GM19043 (cell line): ENCODE measurements around the gene PTPN5.
A peak's percentile ranks its signal among the peaks of the same experiment; 100 is the strongest.

Source experiments
- ATAC-seq: cut with Tn5 transposase; IDR thresholded peaks from one replicate; pipeline ENCODE4 v1.9.1; 2021; ENCODE audit warnings: low read depth; ENCODE audit not compliant: unreplicated experiment

PTPN5 gene

DNA sequence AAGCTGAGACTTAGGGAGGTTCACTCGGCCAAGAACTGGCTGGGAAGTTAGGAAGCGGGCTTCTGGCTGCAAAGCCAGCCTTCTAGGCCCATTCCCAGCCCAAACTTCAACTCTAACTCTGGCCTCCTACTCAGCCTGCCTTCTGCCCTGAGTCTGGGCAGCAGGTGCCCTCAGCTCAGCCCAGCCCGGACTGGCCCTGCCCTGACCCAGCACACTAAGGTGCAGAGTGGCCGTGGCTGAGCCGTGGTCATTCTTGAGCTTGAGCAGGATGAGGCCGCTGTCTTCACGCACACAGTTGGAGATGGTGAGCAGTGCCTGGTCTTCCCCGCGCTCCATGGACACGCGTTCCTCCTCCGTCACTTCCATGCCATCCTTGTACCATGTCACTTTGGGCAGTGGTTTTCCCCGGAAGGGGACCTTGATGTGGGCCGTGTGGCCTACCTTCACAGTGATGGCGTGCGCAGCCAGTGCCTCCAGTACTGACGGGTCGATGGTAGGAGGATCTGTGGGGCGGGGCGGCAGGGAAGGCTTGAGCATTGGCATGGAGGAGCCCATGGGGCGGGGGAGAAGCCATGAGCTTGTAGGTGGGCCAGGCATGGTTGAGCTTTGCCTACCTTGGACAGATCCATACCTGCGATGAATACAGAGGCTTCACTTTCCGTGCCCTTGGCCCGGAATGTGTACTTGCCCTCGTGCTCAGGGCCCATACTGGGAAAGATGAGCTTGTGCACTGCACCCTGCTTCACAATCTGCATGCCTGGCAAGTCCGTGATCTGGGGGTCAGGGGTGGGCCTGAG, 77.8 kb downstream of the PTPN5 start:
- ATAC-seq, result no peak

DNA sequence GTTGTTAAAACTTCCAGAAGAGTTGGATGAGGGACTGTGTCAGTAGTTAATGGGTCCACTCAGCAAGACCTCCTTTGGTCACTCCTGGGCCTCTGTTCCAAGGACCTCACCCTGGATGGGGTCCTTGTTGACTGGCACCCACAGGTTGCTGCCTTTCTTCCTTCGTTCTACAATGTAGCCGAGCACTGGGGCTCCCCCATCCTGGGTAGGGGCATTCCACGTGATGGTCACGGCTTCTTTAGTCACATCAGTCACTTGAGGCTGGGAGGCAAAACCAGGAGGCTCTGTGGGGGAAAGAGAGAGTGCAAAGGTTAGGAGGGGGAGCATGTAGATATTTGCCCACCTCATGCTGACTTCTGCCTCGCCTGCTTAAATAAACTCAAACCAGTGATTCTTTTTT, 81.1 kb downstream of the PTPN5 start:
- ATAC-seq, result no peak

DNA sequence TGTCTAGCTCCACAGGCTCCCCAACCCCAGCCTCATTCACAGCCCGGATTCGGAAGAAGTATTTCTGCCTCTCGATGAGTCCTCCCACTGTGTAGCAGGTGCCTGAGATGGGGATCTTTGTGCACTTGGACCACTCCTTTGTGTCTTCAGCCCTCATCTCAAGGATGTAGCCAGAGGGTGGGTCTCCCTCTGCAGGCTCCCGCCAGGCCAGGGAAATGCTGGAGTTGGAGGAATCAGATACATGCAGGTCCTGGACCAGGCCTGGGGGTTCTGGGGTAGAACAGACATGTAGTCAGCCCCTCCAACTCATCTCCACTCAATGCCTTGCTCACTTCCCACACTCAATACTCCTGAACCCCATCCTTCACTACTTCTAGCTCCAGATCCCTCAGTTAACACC, 82.2 kb downstream of the PTPN5 start:
- no peak for ATAC-seq

DNA sequence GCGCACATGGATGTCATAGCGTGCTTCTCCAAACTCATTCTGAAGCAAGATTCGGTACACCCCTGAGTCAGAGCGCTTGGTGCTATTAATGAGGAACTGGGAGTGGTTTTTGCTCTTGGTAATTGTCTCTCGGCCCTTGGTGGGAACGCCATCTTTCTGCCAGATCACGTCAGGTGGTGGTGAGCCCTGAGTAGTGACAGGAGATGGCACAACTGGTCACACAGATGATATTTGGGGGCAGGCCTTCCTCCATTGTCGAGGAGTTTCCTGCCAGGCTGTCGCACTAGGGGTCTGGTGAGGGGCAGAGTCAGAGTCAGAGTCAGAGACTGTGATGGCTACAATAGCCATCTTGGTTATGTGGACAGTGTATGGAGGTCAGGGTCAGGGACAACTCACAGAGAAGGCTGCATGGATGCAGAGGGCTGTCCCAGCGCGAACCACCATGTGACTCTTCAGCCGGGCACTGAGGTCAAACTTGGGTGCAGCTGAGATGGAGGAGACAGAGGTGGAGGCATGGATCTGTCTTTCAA, 83.7 kb downstream of the PTPN5 start:
- no peak for ATAC-seq

DNA sequence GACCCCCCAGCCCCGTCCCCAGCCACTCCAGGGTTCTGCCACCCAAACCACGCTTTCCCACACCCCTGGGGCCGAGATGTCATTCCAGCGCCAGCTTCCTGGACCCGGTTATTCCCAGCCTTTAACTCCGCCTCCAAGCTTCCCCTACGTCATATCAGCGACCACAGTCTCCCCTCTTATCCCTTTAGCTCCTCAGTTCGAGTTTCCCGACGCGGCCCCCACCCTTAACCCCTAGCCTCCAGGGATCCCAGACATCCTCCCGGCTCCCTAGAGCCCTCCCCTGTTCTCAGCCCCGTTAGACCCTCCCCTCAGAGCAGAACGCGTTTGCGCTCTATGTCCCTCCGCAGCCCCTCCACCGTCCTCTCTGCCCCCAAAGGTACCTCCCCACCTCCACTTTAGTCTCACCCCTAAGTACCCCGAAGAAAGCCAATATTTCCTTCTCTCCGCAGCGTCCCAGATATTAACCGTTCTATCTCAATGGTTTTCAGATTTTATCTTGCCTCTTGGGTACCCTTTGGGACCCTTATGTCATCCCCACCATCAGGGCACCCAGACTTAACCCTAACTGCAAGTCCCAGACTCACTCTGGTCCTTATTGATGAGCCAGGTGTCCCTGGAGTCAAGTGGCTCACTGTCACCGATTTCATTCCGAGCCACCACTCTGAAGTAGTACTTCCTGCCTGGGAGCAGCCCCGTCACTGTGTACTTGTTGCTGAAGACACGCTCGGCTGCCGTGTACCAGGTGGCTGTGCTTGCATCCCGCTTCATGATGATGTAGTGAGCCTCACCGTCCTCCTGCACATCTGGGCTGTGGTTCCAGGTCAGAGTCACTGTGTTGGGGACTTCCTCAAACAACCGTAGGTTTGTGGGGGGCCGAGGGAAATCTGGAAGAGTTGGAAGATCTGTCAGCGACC, 85.0 kb downstream of the PTPN5 start:
- ATAC-seq, result peak; percentile 79

DNA sequence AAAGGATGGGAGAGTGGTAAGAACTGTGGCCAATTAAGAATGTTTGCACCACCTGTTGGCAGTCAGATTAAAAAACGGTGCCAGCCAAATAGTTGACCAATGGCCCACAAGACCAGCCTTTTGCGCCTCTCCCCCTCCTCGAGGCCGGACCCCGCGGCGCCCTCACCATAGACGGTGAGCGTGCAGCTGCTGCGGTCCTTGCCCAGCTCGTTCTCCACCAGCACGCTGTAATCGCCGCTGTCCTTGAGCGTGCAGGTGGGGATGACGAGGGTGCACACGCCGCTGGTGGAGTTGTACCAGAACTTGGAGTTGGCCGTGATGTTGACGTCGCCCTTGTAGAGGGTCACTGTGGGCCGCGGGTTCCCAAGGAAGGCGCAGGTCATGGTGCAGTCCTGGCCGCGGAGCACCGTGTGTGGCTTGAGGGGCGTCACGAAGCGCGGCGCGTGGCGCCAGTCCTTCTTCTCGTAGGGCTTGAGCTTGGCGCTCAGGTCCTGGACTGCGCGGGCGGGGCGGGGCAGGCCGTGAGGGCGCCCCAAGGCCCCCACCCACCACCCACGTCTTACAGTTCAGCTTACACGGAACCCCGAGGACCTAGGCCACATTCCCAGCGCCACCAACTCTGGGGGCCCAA, 85.8 kb downstream of the PTPN5 start:
- no peak for ATAC-seq

DNA sequence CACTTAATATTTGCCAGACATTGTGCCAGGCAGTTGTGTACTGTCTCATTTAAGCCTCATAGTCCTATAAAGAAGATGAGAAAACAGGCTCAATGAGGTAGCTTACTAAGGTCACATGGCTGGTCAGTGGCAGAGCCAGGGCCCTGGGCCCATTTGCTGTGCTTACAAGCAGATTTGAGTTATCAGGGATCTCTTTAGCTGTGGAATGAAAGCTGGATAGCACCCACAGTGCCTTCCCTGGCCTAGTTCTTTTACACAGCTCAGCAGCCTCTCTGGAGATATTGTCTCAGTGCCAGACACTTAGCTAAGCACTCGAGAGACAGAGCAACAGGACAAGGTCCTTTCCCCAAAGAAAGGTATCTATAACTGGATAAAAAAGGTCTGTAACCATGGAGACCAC, 86.9 kb downstream of the PTPN5 start:
- no peak for ATAC-seq

DNA sequence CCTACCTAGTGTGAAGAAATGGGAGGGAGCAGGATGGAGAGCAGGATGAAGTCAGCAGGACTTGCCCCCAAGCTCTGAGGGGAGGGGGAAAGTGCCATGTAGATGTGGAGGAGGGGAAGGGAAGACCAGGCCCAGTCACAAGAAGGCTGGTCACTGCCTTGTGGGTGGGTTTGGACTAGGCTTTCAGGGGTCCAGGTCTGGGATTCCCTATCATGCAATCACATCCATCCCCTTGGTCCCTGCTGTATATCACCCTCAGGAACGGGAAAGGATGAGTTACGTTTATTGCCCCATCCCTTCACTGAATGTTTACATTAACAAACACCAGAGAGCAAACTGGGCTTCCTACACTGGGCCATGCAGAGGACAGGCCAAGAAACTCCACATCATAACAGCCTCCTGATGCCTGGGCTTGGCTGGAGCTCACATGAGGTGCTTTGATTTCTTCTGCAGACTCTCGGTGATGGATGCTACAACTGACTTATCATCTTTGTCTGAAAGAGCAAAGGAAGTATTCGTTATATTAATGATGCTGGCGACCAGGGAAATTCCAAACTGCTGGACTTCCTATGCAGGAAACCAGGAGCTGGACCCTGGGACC, 87.5 kb downstream of the PTPN5 start:
- ATAC-seq, result no peak

DNA sequence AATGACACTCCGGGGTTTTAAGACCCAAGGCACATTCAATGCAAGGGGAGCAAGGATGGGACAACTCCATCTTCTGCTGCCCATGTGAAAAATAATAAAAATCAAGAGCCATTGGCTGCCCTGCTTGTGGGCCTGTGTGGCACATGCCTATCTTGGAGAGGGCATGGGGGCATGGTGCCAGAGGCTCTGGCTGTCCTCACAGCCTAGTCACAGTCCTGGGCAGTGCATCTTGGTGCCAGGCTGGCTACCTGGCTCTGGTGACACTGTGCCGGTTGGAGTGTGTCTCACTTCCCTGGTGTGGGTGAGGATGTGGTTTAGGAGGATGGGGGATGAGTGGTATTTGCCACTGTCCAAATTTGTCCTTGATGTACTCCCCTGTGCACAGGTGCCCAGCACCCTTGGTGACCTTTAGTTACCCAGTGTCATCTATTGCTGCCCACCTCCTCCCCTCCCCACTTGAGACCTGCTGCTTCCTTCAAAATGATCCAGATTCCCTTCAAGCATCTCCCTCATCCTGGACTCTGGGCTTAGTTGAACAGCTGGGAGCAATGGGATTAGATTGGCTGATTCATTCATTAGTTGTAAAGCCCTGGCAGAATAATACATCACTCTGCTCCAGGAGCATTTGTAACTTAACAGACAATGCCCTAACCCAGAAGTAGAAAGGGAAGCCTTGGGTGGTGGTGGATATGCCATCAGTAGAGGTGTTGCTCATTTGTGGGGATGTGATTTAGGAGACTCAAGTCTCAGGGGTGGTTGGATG, 88.4 kb downstream of the PTPN5 start:
- ATAC-seq, result no peak

DNA sequence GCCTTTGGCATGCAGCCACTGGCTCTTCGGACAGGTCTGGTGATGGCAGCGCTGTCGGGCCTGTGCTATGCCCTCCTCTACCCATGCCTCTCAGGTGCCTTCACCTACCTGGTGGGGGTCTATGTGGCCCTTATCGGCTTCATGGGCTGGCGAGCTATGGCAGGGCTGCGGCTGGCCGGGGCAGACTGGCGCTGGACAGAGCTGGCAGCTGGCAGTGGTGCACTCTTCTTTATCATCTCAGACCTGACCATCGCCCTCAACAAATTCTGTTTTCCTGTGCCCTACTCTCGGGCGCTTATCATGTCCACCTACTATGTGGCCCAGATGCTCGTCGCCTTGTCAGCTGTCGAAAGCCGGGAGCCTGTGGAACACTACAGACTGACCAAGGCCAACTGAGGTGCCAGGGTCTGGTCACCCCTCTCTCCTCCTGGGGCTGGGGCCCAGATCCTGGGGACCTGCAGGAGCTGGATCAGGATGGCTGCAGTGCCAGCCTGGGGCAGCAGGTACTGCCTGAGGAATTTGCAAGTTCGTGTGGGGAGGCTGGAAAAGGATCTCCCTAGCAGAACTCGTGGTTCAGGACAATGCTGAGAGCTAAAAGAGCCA, 89.9 kb downstream of the PTPN5 start:
- no peak for ATAC-seq

DNA sequence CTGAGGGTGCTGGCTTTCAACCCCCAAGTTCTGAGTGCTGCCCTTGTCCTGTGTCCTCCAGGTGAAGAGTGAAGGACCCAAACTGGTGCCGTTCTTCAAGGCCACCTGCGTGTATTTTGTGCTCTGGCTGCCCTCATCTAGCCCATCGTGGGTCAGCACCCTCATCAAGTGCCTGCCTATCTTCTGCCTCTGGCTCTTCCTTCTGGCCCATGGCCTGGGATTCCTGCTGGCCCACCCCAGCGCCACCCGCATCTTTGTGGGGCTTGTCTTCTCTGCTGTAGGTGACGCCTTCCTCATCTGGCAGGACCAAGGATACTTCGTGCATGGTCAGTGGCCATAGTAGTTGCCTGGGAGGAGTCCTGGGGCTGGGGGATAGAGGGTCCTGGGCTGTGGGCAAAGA, 90.7 kb downstream of the PTPN5 start:
- no peak for ATAC-seq

DNA sequence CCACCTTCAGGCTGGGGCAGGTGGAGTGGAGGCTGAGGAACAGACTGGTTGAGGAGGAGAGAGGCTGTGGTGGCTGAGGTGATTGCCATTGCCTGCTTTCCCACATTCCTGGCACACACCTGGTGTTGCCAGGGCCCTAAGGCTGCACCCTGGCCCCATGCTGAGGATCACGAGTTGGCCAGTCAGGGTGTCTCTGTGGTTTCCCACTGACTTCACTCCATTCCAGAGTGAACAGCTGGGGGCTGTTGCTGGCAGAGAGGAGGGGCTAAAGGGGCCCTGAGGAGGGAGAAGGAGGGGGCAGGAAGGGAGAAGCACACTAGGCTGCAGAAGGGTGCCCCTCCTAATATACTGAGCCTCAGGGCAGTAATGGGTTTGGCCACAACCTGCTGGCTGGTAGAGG, 91.2 kb downstream of the PTPN5 start:
- no peak for ATAC-seq

DNA sequence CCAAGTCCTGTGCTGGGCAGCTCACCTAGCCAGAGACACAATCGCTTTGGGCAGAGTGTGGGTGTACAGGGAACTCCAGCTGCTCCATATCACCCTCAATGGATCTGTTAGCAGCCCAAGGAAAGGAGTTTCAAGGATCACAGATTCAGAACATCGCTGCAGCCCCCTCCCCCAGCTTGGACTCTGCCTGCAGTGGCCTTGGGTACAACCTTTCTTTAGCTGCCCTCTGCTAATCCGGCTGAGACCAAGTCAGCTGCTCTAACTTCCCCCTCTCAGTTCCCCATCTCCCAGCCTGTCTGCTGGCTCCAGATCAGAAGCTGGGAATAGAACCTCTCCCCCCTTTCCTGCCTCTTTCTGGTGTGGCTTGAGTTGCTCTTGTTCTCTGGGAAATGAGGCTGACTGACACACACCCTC, 91.7 kb downstream of the PTPN5 start:
- no peak for ATAC-seq

DNA sequence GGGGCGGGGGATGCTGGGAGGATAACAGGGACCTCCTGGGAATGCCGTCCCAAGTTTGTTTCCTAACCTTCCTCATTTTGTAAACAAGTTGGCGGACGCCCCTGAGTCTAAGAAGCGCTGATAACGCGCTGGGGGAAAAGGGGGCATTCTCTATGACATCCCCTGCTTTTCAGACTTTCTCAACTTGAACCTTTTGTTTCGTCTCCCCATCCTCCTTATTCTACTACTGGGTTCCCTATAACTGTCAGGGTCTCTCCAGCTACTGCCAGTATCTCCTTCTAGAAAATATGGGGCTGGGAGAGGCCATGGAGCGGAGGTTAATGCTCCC, 92.4 kb downstream of the PTPN5 start:
- no peak for ATAC-seq

DNA sequence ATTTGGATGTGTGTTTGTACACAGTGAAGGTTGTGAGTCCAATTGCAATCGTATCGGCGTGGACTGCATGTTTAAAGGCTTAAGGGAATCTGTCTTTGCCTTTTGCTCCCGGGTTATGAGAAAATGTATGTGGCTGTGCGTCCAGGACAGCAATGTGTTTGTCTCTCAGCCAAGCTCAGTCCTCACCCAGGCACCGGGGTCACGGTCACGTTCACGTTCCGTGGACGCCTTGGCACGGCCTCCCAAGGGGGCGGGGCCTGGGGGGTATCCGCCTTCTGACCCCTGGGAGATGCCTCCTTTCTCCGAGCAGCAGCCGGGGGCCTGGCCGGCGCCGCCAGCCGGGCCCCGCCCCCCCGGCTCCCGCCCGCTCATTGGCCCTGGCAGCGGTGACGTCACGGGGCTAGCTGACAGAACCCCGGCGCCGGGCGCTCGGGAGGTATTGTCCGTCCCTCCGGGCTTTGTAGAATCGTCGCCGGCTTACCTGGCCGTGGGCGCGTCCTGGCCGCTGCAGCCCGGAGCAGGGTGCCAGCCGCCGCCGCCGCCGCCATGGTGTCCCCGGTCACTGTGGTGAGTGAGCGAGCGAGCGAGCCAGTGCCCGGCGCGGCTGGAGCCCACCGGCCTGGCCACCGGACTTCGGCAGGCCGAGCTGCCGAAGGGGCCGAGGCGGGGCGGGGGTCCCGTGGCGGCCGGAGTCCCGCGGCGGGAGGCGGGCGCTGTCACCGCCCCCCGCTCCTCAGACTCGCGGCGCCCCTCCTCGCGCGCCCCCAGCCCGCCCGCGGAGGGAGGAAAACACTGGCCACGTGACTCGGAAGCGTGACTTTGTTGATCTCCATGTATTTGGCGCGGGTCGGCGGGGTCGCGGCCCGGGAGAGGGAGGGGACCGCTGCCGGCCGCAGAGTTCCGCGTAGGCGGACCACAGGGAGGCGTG, 93.0 kb downstream of the PTPN5 start, which contains the start of gene TMEM86A:
Gene TMEM86A (plus strand): TSS at position 439 of the 928 bp plus-strand sequence. CDS start 108 bp downstream, at position 547.
- peak; percentile 92 for ATAC-seq

DNA sequence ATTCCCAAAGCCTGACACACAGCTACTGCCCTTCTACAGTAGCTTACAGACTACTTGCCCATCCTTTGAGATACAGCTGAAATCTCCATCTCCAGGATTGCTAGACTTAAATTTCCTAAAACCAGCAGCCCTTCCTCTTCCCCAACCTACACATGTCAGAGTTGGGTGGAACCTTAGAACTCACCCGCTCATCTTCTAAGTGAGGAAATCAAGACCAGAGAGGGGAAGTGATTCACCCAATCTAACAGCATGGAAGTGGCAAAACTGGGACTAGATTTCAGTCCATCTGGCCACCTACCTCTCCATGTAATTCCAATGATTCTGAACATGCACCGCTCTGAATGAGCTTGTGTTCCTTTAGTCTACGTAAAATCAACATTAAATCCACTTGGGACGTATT, 94.0 kb downstream of the PTPN5 start:
- no peak for ATAC-seq

DNA sequence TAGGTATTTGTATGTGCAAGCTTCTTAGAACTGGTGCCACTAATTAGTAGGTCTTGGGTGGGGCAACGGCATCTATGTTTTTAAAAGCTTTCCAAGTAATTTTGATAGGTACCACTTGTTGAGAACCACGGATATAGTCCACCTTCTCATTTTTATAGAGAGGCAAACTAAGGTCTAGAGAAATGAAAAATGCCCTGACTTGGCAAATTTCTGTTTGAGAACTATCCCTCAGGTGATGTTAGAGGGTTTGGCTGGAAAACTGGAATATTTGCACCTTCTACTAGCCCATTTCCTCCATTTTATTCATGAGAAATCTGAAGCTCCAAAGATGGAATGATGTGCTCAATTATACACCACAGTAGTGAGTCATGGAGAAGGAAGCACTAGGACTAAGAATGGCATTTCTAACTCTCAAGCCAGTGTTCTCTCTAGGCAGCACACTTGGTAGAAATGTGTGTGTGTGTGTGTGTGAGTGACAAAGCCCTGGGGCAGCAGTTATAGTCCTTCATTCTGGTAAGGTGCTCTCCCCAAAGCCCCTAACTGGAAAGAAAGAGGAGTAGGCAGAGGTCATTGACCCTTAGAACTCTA, 94.9 kb downstream of the PTPN5 start:
- no peak for ATAC-seq
